Body of pancreas (tissue), 4 donors: ENCODE results near the gene PCSK2. TPM values are rescaled to one million over a fixed set of nuclear protein-coding genes. Genes with fewer than 3 reads are reported as not detected.

Source experiments
- ATAC-seq: fragments of 150-250 bp; one replicate; pipeline ENCODE4 v1.9.1; 2016
- DNase-seq, 4 donors: peaks; one replicate each; pipeline ENCODE4 v3.0.0-alpha.2; 2019
- H3K27ac ChIP-seq, 4 donors: fragments of 200-600 bp; sonication (generic); 1 replicate in 3 of 4; 2 replicates in 1 of 4; pipeline versions ENCODE4 v1.5.1 to v1.6.1; 2016 to 2019; ENCODE audit warnings: mild to moderate bottlenecking in 1 of 4, mixed read lengths in 1 of 4, moderate library complexity in 1 of 4
- H3K27me3 ChIP-seq, 2 donors: fragments of 200-600 bp; sonication (generic); one replicate each; pipeline ENCODE4 v1.6.0; 2016; ENCODE audit warnings: mild to moderate bottlenecking in 1 of 2
- H3K36me3 ChIP-seq, 2 donors: fragments of 200-600 bp; sonication (generic); replicated peaks in 1 of 2; 2 replicates each; pipeline ENCODE4 v1.5.1; 2016; ENCODE audit warnings: low read depth in 2 of 2; ENCODE audit not compliant: insufficient read depth in 1 of 2
- H3K4me1 ChIP-seq: fragments of 200-600 bp; sonication (generic); one replicate; pipeline ENCODE4 v1.6.0; 2016
- H3K4me3 ChIP-seq, 2 donors: fragments of 200-600 bp; sonication (generic); 1 replicate in 1 of 2; 2 replicates in 1 of 2; pipeline ENCODE4 v1.5.1; 2016 to 2019
- H3K9me3 ChIP-seq, 3 donors: fragments of 200-600 bp; sonication (generic); 1 replicate in 2 of 3; 2 replicates in 1 of 3; pipeline ENCODE4 v1.5.1; 2016
- CTCF ChIP-seq, 7 experiments: fragments of 450-650 bp in 4 of 7; fragments of 200-600 bp in 3 of 7; sonication (generic) in 3 of 7; IDR thresholded peaks; one replicate each; pipeline ENCODE4 v1.5.1; 2016 to 2019; ENCODE audit warnings: antibody characterized with exemption in 7 of 7
- POLR2A ChIP-seq, 3 donors: fragments of 450-650 bp; IDR thresholded peaks; one replicate each; pipeline ENCODE4 v1.6.1; 2016; ENCODE audit warnings: antibody characterized with exemption in 3 of 3, mild to moderate bottlenecking in 2 of 3
- WGBS, 2 donors: methylation state at CpG; one replicate each; pipeline ENCODE4 v1.1.5; 2017; 5-methylcytosine and 5-hydroxymethylcytosine counted together
- intact Hi-C: fragments of 100-400 bp; cut with DNase I; formaldehyde crosslinking; loops from one replicate; pipeline ENCODE4 v1.15.1; 2023
- total RNA-seq, 2 donors: library from RNA; depleted of rRNA; stranded (reverse); fragments of >200 nt; gene quantifications; one replicate each; pipeline ENCODE4 v1.1.0, GENCODE V29; 2016

The PCSK2 gene
- total RNA-seq, 2 donors from 2014 or later = 3.3 to 7.0 TPM

DNA sequence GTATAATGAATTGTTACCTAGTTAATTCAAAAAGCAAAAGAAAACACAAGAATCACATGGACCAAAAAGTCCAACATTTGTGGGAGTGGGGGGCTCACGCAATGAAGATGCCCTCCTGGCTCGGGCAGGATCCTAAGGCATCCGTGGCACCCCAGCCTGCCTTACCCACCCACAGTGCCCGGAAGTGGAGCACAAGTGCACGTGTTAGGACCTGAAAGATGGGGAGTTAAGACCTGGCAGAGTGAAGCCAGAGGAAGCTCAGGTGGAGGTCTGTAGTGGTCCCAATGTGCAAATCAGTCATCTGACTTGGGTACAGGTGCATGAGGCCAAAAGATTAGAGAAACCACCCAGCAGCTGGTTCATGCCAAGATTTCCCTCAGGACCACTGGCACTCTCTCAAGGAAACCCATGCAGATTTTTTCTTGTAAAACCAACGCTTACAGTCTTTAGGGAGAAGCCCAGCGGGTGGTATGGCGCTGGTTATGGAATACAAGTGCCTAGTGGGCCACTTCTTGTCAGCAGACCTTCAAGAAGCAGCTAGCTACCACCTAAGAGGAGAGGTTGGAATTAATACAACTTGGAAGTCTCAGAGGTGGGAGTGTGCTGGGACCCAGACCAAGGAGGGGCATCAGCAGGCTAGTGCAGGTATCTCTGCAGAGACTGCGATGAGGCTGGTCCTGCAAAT is 262.2 kb downstream of the PCSK2 start:
- TF ChIP-seq CTCF (IDR thresholded peaks at IDR 0.05) = no peak
- no peak for TF ChIP-seq POLR2A (IDR thresholded peaks at IDR 0.05)
- intact Hi-C loops = no loop called here
- DNase-seq (no peak), ATAC-seq (no peak)
- no peak overlapping the region for H3K4me3 ChIP-seq
- H3K9me3 ChIP-seq = no peaks in the 10 kb centered on the region
- no peaks in the 10 kb centered on the region for H3K27me3 ChIP-seq
- H3K36me3 ChIP-seq = no peaks in the 10 kb centered on the region
- WGBS, 2 donors = 86 to 88% methylated on average over 9 of the region's 9 CpGs
- no peak overlapping the region for H3K27ac ChIP-seq
- H3K4me1 ChIP-seq = no peaks in the 10 kb centered on the region

DNA sequence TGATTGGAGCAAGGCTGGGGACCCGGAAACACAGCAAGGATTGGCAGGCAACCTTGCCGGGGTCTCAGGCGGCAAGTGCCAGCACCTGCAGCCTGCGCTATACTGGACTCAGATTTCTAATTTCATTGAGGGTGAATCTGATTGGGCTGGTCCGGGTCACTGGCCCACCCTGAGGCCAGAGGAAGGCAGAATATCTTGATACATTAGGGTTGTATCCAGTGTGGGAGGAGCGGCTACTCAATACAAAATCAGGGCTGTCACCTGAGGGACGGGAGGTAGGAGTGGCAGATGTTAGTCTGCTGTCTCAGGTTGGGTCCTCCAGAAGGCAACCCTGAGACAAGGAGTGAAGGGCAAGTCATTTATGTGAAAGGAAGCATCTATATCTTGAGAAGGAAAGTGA is 263.7 kb downstream of the PCSK2 start:
- 84 to 85% methylated on average over 7 of the region's 7 CpGs for WGBS, 2 donors

DNA sequence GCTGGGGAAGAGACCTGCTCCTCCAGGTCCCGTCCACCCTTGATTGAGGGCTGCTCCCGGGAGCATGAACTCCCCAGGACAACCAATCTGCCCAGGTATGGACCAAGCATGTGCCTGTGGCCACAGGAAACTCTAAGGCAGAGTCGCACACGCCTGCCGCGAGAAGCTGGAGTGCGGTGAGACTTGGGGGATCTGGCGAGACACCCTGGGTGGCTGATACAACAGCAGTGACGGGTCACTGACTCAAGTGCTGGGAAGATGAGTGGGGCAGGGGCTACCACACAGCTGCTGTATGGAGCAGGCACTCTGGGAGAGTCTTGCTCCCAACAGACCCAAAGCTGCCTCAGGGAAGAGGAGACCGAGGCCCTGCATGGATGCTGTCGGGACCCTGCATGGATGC is 264.2 kb downstream of the PCSK2 start:
- DNase-seq (no peak), ATAC-seq (no peak)
- intact Hi-C loops = no loop called here

More for the DNA sequence above, 263.7 kb downstream of the PCSK2 start:
- H3K9me3 ChIP-seq = no peaks in the 10 kb centered on the region
- H3K36me3 ChIP-seq = no peaks in the 10 kb centered on the region
- ATAC-seq (no peak), DNase-seq (no peak)
- no peak overlapping the region for H3K27ac ChIP-seq
- H3K4me1 ChIP-seq = no peaks in the 10 kb centered on the region
- H3K27me3 ChIP-seq = no peaks in the 10 kb centered on the region
- TF ChIP-seq CTCF (IDR thresholded peaks at IDR 0.05) (no peak), POLR2A (IDR thresholded peaks at IDR 0.05) (no peak)
- intact Hi-C loops = no loop called here
- H3K4me3 ChIP-seq = no peak overlapping the region

DNA sequence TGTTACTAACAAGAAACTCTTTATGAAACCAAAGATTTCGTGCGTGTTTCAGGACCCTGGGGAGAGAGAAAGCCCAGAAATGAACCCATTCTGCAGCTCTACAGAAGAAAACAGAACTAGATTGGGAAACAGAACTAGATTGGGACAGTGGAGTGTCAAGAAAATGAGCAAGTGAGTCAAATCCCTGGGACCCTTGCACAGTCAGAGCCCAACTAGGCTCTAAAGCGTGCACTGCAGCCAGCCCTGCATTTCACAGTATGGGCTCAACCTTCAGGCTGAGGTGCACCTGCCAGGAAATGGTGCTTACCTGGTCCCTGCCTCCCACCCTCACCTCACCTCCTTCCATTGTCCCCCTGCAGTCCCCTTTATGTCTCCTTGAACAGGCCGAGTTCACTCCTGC is 264.6 kb downstream of the PCSK2 start:
- DNase-seq = no peak
- 87 to 94% methylated on average over 4 of the region's 4 CpGs for WGBS, 2 donors

More for the DNA sequence above, 264.2 kb downstream of the PCSK2 start:
- Histone ChIP-seq H3K27me3 (no peaks in the 10 kb centered on the region), H3K9me3 (no peaks in the 10 kb centered on the region), H3K36me3 (no peaks in the 10 kb centered on the region), H3K4me1 (no peaks in the 10 kb centered on the region), H3K27ac (no peak overlapping the region), H3K4me3 (no peak overlapping the region)
- WGBS, 2 donors = 87% methylated on average over 11 of the region's 11 CpGs; no CpG with 5 or more reads in 1 of the 2 donors
- no peak for TF ChIP-seq CTCF (IDR thresholded peaks at IDR 0.05)
- no peak for TF ChIP-seq POLR2A (IDR thresholded peaks at IDR 0.05)

More for the DNA sequence above, 264.6 kb downstream of the PCSK2 start:
- H3K27ac ChIP-seq = no peak overlapping the region
- intact Hi-C loops = no loop called here
- no peak for TF ChIP-seq CTCF (IDR thresholded peaks at IDR 0.05)
- H3K4me3 ChIP-seq = no peak overlapping the region
- H3K36me3 ChIP-seq = no peaks in the 10 kb centered on the region
- ATAC-seq = no peak
- no peaks in the 10 kb centered on the region for H3K4me1 ChIP-seq
- H3K9me3 ChIP-seq = no peaks in the 10 kb centered on the region
- no peaks in the 10 kb centered on the region for H3K27me3 ChIP-seq
